Fibroblast of skin of right biceps (primary cell): ENCODE data around the gene NMB.

ENCODE experiments used
- DNase-seq: peaks from one replicate; pipeline ENCODE4 v3.0.0-alpha.2; 2013

Gene NMB

GRCh38 chr15:84609818-84610525 is 48.0 kb downstream of the NMB start:
- no peak for DNase-seq

- no peak for DNase-seq
These were observed 49.2 kb downstream of the NMB start for GRCh38 chr15:84608707-84609284.

DNA sequence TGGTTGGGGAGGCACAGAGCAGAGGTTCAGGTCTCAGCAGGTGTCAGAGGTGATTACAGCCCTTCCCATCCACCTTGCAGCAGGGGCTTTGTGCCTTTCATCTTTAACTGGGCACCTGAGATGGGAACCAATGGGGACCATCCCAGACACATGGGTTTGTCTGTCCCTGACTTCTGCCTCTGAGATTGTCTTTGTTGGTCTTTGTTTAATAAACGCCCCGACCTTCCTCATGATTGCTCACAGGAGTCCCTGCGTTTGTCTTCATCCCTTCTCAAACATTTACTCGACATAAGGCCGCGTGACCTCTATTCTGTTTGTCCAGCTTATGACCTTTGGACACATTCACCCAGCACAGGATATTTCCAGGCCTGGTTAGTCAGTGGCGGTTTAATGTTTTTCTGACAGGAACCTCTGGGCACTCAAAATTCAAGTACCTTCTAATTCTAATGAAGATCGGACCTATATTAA is 51.3 kb downstream of the NMB start:
- no peak for DNase-seq

GRCh38 chr15:84605554-84605882 is 52.5 kb downstream of the NMB start:
- no peak for DNase-seq
